Hepatocyte (in vitro differentiated cells): Measurements from ENCODE around the gene NFU1. TPM values are rescaled to one million over a fixed set of nuclear protein-coding genes. Genes with fewer than 3 reads are reported as not detected.

Source experiments
- DNase-seq: peaks from one replicate; pipeline ENCODE4 v3.0.0-alpha.2; 2016; ENCODE audit warnings: low spot score
- H2AFZ ChIP-seq: fragments of 200-600 bp; sonication (generic); 2 replicates; pipeline ENCODE4 v1.6.0; 2016; ENCODE audit warnings: antibody characterized with exemption, mild to moderate bottlenecking
- H3K27ac ChIP-seq: fragments of 200-600 bp; sonication (generic); 2 replicates; pipeline ENCODE4 v1.5.1; 2016; ENCODE audit warnings: mild to moderate bottlenecking
- H3K27me3 ChIP-seq: fragments of 200-600 bp; sonication (generic); 2 replicates; pipeline ENCODE4 v1.6.1; 2016
- H3K36me3 ChIP-seq: fragments of 200-600 bp; sonication (generic); replicated peaks from 2 replicates; pipeline ENCODE4 v1.5.1; 2016; ENCODE audit warnings: low read depth; ENCODE audit not compliant: insufficient read depth
- H3K4me1 ChIP-seq: fragments of 200-600 bp; sonication (generic); 2 replicates; pipeline ENCODE4 v1.5.1; 2016; ENCODE audit warnings: mild to moderate bottlenecking, moderate library complexity; ENCODE audit not compliant: insufficient read depth
- H3K4me2 ChIP-seq: fragments of 200-600 bp; sonication (generic); 2 replicates; pipeline ENCODE4 v1.6.0; 2016
- H3K4me3 ChIP-seq: fragments of 200-600 bp; sonication (generic); 2 replicates; pipeline ENCODE4 v1.5.1; 2016; ENCODE audit warnings: mild to moderate bottlenecking
- H3K79me2 ChIP-seq: fragments of 200-600 bp; sonication (generic); 2 replicates; pipeline ENCODE4 v1.6.0; 2017; ENCODE audit warnings: mild to moderate bottlenecking
- H3K9me2 ChIP-seq: fragments of 200-600 bp; sonication (generic); replicated peaks from 2 replicates; pipeline ENCODE4 v1.6.0; 2017; ENCODE audit warnings: mild to moderate bottlenecking; ENCODE audit not compliant: insufficient read depth
- H3K9me3 ChIP-seq: fragments of 200-600 bp; sonication (generic); 2 replicates; pipeline ENCODE4 v1.5.1; 2016; ENCODE audit warnings: low read depth, mild to moderate bottlenecking
- H4K20me1 ChIP-seq: fragments of 200-600 bp; sonication (generic); 2 replicates; pipeline ENCODE4 v1.6.0; 2016; ENCODE audit warnings: mild to moderate bottlenecking; ENCODE audit not compliant: insufficient read depth, poor library complexity, severe bottlenecking
- EZH2 ChIP-seq: fragments of 200-600 bp; sonication (generic); IDR thresholded peaks from 2 replicates; pipeline ENCODE4 v1.6.1; 2016; ENCODE audit warnings: antibody characterized with exemption, mild to moderate bottlenecking, borderline replicate concordance
- EZH2phosphoT487 ChIP-seq: fragments of 200-600 bp; sonication (generic); IDR thresholded peaks from one replicate; pipeline ENCODE4 v1.6.1; 2018; ENCODE audit warnings: antibody characterized with exemption, mild to moderate bottlenecking, low read depth, moderate library complexity; ENCODE audit not compliant: unreplicated experiment, severe bottlenecking
- WGBS: methylation state at CpG from one replicate; pipeline ENCODE4 v1.1.6; 2016; ENCODE audit warnings: low lambda C conversion rate; ENCODE audit errors: missing lambda C conversion rate; 5-methylcytosine and 5-hydroxymethylcytosine counted together
- polyA plus RNA-seq: library from polyadenylated mRNA; unstranded; fragments of >200 nt; fragmentation: Nextera tagmentation; extraction: Ambion mirVana; gene quantifications from 2 replicates; pipeline ENCODE4 v1.2.1, GENCODE V29; 2016
- total RNA-seq: library from RNA; depleted of rRNA; stranded (reverse); fragments of >200 nt; gene quantifications from 2 replicates; pipeline ENCODE4 v1.2.3, GENCODE V29; 2014
- TF ChIP-seq, protein P1 (sequence below): fragments of 200-600 bp; sonication (generic); IDR thresholded peaks from 2 replicates; pipeline ENCODE4 v1.5.1; 2016; ENCODE audit warnings: antibody characterized with exemption, mild to moderate bottlenecking; ENCODE audit not compliant: poor library complexity

NFU1 gene
- total and polyA plus RNA-seq, 2 experiments from 2014 or later: 50.6 to 79.1 TPM

- Histone ChIP-seq H3K79me2 (peaks cover 56% of the 10 kb centered on the region), H3K9me3 (no peaks in the 10 kb centered on the region), H3K9me2 (no peaks in the 10 kb centered on the region), H3K27ac (peak overlapping the region; percentile 85), H3K36me3 (no peaks in the 10 kb centered on the region), H3K4me3 (peak overlapping the region; percentile 95), H2AFZ (peak overlapping the region; percentile 72), H3K4me1 (peaks cover 22% of the 10 kb centered on the region), H3K4me2 (peak overlapping the region; percentile 88), H4K20me1 (peaks cover 40% of the 10 kb centered on the region), H3K27me3 (no peaks in the 10 kb centered on the region)
- 4% methylated on average over 6 of the region's 6 CpGs for WGBS
- TF ChIP-seq EZH2phosphoT487 (no peak), EZH2 (no peak)
- TF ChIP-seq, protein P1, sequence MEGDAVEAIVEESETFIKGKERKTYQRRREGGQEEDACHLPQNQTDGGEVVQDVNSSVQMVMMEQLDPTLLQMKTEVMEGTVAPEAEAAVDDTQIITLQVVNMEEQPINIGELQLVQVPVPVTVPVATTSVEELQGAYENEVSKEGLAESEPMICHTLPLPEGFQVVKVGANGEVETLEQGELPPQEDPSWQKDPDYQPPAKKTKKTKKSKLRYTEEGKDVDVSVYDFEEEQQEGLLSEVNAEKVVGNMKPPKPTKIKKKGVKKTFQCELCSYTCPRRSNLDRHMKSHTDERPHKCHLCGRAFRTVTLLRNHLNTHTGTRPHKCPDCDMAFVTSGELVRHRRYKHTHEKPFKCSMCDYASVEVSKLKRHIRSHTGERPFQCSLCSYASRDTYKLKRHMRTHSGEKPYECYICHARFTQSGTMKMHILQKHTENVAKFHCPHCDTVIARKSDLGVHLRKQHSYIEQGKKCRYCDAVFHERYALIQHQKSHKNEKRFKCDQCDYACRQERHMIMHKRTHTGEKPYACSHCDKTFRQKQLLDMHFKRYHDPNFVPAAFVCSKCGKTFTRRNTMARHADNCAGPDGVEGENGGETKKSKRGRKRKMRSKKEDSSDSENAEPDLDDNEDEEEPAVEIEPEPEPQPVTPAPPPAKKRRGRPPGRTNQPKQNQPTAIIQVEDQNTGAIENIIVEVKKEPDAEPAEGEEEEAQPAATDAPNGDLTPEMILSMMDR: no peak
- DNase-seq: no peak
Measured at GRCh38 chr2:69386360-69386759, 50.9 kb downstream of the NFU1 start.

GRCh38 chr2:69385443-69386151 is 51.6 kb downstream of the NFU1 start:
- no peaks in the 10 kb centered on the region for H3K9me3 ChIP-seq
- no peak overlapping the region for H2AFZ ChIP-seq
- H3K4me1 ChIP-seq: peaks cover 22% of the 10 kb centered on the region
- no peaks in the 10 kb centered on the region for H3K9me2 ChIP-seq
- no peaks in the 10 kb centered on the region for H3K27me3 ChIP-seq
- H3K27ac ChIP-seq: peak overlapping the region; percentile 85
- H3K4me2 ChIP-seq: peak overlapping the region; percentile 88
- peaks cover 64% of the 10 kb centered on the region for H3K79me2 ChIP-seq
- DNase-seq: peak; percentile 12
- no peak for TF ChIP-seq EZH2phosphoT487
- TF ChIP-seq, protein P1: no peak
- TF ChIP-seq EZH2: no peak
- 65% methylated on average over 8 of the region's 8 CpGs for WGBS
- H4K20me1 ChIP-seq: peaks cover 48% of the 10 kb centered on the region
- peak overlapping the region; percentile 95 for H3K4me3 ChIP-seq
- H3K36me3 ChIP-seq: no peaks in the 10 kb centered on the region

DNA sequence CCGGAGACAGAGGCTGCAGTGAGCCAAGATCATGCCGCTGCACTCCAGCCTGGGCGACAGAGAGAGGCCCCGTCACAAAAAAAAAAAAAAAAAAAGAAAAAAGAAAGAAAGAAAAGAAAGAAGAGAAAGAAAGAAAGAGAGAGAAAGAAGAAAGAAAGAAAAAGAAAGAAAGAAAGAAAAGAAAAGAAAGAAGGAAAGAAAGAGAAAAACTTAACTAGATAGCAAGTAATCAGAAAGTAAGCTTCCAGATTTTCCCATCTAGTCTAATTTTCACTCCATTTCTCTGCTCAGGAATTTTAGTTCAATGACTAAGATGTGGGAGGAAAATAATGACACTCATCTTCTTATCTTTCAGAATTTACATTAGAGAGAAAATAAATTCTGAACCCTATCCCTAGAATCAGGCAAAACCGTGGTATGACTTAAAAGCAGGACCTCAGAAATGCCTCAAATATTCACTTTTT is 52.6 kb downstream of the NFU1 start:
- DNase-seq: no peak
- peaks cover 22% of the 10 kb centered on the region for H3K4me1 ChIP-seq
- H3K27ac ChIP-seq: peak overlapping the region; percentile 28
- H3K9me2 ChIP-seq: no peaks in the 10 kb centered on the region
- H3K36me3 ChIP-seq: no peaks in the 10 kb centered on the region
- H3K79me2 ChIP-seq: peaks cover 73% of the 10 kb centered on the region
- H3K9me3 ChIP-seq: no peaks in the 10 kb centered on the region
- TF ChIP-seq EZH2 (no peak), EZH2phosphoT487 (no peak)
- TF ChIP-seq, protein P1: no peak
- no peak overlapping the region for H3K4me3 ChIP-seq
- peak overlapping the region; percentile 88 for H3K4me2 ChIP-seq
- H2AFZ ChIP-seq: no peak overlapping the region
- WGBS: 90% methylated on average over 4 of the region's 5 CpGs
- peaks cover 57% of the 10 kb centered on the region for H4K20me1 ChIP-seq
- H3K27me3 ChIP-seq: no peaks in the 10 kb centered on the region
